ENCODE results near the gene VWA1.

DNA sequence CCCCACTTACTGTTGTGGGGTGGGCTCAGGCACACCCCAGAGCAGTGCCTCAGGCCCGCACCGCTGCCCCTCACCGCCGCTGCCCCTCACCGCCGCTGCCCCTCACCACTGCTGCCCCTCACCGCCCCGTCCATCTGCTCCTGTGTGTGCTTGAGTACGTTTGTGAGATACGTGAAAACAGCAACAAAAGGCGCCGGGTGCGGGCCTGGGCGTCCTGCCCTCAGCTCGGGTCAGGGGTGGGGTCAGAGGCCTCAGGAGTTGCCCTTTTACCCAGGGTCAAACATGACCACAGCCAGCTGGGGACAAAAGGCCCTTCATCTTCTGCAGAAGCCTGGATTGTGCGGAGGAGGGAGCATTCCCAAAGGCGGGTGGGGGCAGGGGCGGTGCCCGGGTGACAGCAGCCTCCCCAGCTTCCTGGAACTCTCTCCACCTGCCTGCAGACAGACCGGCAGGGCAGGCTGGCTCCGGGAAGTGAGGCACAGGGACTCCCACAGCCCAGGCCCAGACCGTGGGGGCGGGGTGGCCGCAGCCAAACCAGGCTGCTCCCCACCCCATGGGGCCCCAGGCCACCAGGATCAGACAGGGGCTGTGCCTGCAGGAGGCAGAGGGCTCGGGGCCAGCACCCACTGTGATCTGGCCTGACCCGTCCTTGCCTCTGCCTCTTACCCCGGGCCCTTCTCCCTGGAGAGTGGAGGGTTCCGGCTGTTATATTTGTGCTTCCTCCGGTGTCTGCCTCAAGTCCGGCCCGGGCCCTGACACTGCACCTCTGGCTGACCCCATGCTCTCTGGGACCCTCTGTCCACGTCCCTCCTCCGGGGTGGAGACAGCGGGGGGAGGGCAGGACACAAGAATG, 2.3 kb upstream of the VWA1 start:
- TF ChIP-seq SUZ12 (IDR thresholded peaks at IDR 0.05; ENCODE audit: extremely low read depth, insufficient read depth, insufficient read length) = no peak
- TF ChIP-seq ZNF274 (IDR thresholded peaks at IDR 0.05; ENCODE audit: low read depth, low read length) = no peak
- TF ChIP-seq YY1 (IDR thresholded peaks at IDR 0.05; ENCODE audit: insufficient read depth, insufficient read length) = no peak

Measured in NT2/D1 (cell line).